Cardiac muscle cell (in vitro differentiated cells and primary cell): ENCODE results near the gene SYCP3. TPM values are rescaled to one million over a fixed set of nuclear protein-coding genes. Genes with fewer than 3 reads are reported as not detected.
"Not testable (repeated sequence)": the region's sequence is repeated elsewhere in the genome, so short reads cannot be mapped to it uniquely, and the experiment has no call there.

Experiments used
- DNase-seq, 2 donors: peaks; one replicate each; pipeline versions ENCODE4 v3.0.0 to v3.0.0-alpha.2; 2010 to 2017; ENCODE audit warnings: low read depth in 1 of 2, low spot score in 1 of 2
- H3K27ac ChIP-seq: fragments of 200-600 bp; sonication (generic); 2 replicates; pipeline ENCODE4 v1.5.1; 2016
- H3K27me3 ChIP-seq: fragments of 200-600 bp; sonication (generic); 2 replicates; pipeline ENCODE4 v1.6.0; 2016; ENCODE audit warnings: control low read depth
- H3K36me3 ChIP-seq: fragments of 200-600 bp; sonication (generic); 2 replicates; pipeline ENCODE4 v1.5.1; 2016; ENCODE audit warnings: control low read depth
- H3K4me1 ChIP-seq: fragments of 200-600 bp; sonication (generic); 2 replicates; pipeline ENCODE4 v1.8.1; 2017; ENCODE audit warnings: low read depth, mild to moderate bottlenecking, mixed run types
- H3K4me3 ChIP-seq: fragments of 200-600 bp; sonication (generic); 2 replicates; pipeline ENCODE4 v1.5.1; 2016; ENCODE audit warnings: mild to moderate bottlenecking
- H3K9me3 ChIP-seq: fragments of 200-600 bp; sonication (generic); 2 replicates; pipeline ENCODE4 v1.5.1; 2017; ENCODE audit warnings: low read depth, mild to moderate bottlenecking, control low read depth
- CTCF ChIP-seq: IDR thresholded peaks from 2 replicates; pipeline ENCODE4 v1.5.1; 2012; ENCODE audit warnings: low read depth, mild to moderate bottlenecking, low read length
- polyA plus RNA-seq: library from polyadenylated mRNA; unstranded; fragments of >200 nt; fragmentation: Nextera tagmentation; extraction: Ambion mirVana; gene quantifications from 2 replicates; pipeline ENCODE4 v1.2.1, GENCODE V29; 2016
- total RNA-seq: library from RNA; depleted of rRNA; stranded (reverse); fragments of >200 nt; gene quantifications from 2 replicates; pipeline ENCODE4 v1.2.3, GENCODE V29; 2016

The SYCP3 gene
- total and polyA plus RNA-seq, 2 experiments from 2014 or later: 0.76 TPM; not detected in 1

GRCh38 chr12:101691503-101692096 is 47.7 kb downstream of the SYCP3 start:
- H3K4me3 ChIP-seq: no peak overlapping the region
- no peaks in the 10 kb centered on the region for H3K36me3 ChIP-seq
- no peak for TF ChIP-seq CTCF
- DNase-seq: no peak
- no peaks in the 10 kb centered on the region for H3K4me1 ChIP-seq
- no peaks in the 10 kb centered on the region for H3K27me3 ChIP-seq
- no peaks in the 10 kb centered on the region for H3K9me3 ChIP-seq
- no peak overlapping the region for H3K27ac ChIP-seq

DNA sequence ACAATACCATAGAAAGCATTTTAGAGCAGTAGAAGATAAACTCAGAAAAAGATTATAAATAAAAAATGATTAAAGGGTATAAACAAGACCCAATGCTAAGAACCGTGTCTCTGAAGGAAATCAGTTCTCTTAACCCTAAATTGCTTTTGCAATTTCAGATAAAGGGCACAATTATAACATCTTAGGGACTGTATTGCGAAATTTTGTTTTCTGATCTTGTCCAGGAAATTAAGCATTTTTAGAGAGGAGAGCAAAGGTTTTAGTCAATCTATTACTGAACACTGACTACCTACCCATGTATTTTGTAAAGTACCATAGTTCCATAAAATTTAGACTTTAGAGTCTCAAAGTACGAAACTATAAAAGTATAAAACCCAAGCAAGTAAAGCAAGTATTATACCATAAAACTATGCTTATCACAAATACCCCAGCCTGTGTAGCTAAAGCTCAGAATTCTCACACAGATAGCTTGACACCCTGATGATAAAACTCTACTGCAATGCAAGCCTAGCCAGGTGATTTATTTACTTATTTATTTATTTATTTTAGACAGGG is 48.6 kb downstream of the SYCP3 start:
- no peak for DNase-seq
- TF ChIP-seq CTCF: no peak
- Histone ChIP-seq H3K27ac (no peak overlapping the region), H3K36me3 (no peaks in the 10 kb centered on the region), H3K27me3 (no peaks in the 10 kb centered on the region), H3K4me3 (no peak overlapping the region), H3K9me3 (no peaks in the 10 kb centered on the region), H3K4me1 (no peaks in the 10 kb centered on the region)

- no peaks in the 10 kb centered on the region for H3K4me1 ChIP-seq
- no peaks in the 10 kb centered on the region for H3K27me3 ChIP-seq
- no peak overlapping the region for H3K4me3 ChIP-seq
- H3K27ac ChIP-seq: no peak overlapping the region
- TF ChIP-seq CTCF: no peak
- no peaks in the 10 kb centered on the region for H3K9me3 ChIP-seq
- H3K36me3 ChIP-seq: no peaks in the 10 kb centered on the region
- DNase-seq: no peak
Measured at GRCh38 chr12:101686176-101686575, 53.1 kb downstream of the SYCP3 start.

DNA sequence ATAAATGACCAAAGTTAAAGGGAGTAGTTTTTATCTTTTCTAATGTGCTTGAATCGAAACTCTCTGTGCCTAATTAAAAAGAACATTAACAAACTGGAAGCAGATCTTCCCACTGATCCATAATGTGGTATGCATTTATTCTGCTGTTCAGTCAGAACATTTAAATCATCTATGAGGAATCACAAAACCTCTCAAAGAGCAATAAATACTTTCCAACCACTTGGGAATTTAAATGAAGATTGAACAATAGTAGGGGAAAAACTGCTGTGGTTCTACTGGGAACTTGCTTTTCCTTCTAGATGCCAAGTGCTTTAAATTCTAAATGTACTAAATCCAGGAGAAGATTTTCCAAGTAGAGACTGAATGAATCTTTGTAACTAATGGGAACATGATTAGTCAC is 54.2 kb downstream of the SYCP3 start:
- no peaks in the 10 kb centered on the region for H3K9me3 ChIP-seq
- no peak for DNase-seq
- TF ChIP-seq CTCF: no peak

GRCh38 chr12:101681627-101682026 is 57.6 kb downstream of the SYCP3 start:
- not testable (repeated sequence) for H3K9me3 ChIP-seq, H3K27me3 ChIP-seq, DNase-seq, H3K36me3 ChIP-seq, H3K4me3 ChIP-seq, H3K27ac ChIP-seq, H3K4me1 ChIP-seq

More for the DNA sequence above, 54.2 kb downstream of the SYCP3 start:
- Histone ChIP-seq H3K27me3 (no peaks in the 10 kb centered on the region), H3K36me3 (no peaks in the 10 kb centered on the region), H3K27ac (no peak overlapping the region), H3K4me3 (no peak overlapping the region), H3K4me1 (no peaks in the 10 kb centered on the region)

- no peak for TF ChIP-seq CTCF
Measured at GRCh38 chr12:101680647-101681046, 58.6 kb downstream of the SYCP3 start.

More at GRCh38 chr12:101680647-101681046, 58.6 kb downstream of the SYCP3 start:
- no peak for DNase-seq
- H3K36me3 ChIP-seq: no peaks in the 10 kb centered on the region
- H3K27me3 ChIP-seq: no peaks in the 10 kb centered on the region
- no peak overlapping the region for H3K27ac ChIP-seq
- no peak overlapping the region for H3K4me3 ChIP-seq
- no peaks in the 10 kb centered on the region for H3K4me1 ChIP-seq
- no peaks in the 10 kb centered on the region for H3K9me3 ChIP-seq
